ENCODE measurements around the gene ACAP1. TPM values are rescaled to one million over a fixed set of nuclear protein-coding genes. Genes with fewer than 3 reads are reported as not detected.
A peak's percentile ranks its signal among the peaks of the same experiment; 100 is the strongest.

Gene ACAP1
- total and polyA plus RNA-seq, 9 of the 15 experiments (the other 6 are each of a cell fraction or from before 2014, with no cell fraction given), result 0.15 to 8.5 (median 2.4) TPM

DNA sequence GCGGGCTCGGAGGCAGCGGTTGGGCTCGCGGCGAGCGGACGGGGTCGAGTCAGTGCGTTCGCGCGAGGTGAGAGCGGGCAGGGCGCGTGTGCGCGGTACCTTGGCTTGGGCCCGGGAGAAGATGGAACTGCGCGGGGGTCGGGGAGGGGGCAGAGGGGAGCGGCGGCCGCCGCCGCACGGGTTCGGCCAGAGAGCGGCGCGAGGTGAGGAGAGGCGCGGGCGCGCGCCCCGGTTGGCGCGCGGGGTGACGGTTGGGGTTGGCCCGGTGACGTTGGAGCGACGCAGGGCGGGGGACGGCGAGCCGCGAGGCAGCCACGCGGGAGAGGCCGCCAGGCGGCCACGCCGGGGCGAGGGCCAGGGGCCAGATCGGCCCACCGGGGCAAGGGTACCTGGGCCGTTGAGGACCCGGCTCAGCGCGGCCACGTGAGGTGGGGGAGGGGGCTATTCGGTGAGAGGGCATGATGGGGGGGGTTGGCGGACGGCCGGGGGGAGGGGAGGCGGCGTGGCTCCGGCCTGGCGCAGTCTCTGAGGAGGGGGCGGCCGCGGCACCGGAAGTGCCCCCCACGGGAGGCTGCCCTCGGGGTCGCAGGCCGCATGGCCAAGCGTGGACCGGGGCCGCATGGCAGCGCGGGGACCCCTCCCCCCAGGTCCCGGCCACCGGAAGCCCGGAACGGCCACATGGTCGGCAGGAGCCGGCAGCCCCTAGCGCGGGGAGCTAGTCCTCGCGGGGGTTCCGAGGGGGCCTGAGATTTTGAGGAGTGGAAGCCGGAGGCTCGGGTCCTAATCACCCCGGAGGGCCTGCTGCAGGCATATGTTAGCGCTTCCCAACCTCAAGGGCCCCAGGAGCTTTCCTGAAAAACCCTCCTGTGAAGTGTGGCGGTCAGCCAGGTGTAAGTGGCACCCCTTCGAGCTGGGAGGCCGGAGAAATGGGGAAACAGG, 28.4 kb upstream of the ACAP1 start (continued):
- TF ChIP-seq U2AF1 (optimal IDR thresholded peaks at IDR 0.05; ENCODE audit: low read depth, low read length), result peak; percentile 19
- TF ChIP-seq, protein P1, sequence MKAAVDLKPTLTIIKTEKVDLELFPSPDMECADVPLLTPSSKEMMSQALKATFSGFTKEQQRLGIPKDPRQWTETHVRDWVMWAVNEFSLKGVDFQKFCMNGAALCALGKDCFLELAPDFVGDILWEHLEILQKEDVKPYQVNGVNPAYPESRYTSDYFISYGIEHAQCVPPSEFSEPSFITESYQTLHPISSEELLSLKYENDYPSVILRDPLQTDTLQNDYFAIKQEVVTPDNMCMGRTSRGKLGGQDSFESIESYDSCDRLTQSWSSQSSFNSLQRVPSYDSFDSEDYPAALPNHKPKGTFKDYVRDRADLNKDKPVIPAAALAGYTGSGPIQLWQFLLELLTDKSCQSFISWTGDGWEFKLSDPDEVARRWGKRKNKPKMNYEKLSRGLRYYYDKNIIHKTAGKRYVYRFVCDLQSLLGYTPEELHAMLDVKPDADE (conservative IDR thresholded peaks at IDR 0.05; ENCODE audit: control insufficient read depth, low read depth, low read length), result peak; percentile 59
- TF ChIP-seq ZFPM2 (CRISPR knock-in tag; IDR thresholded peaks at IDR 0.05), result no peak
- TF ChIP-seq, protein P2, sequence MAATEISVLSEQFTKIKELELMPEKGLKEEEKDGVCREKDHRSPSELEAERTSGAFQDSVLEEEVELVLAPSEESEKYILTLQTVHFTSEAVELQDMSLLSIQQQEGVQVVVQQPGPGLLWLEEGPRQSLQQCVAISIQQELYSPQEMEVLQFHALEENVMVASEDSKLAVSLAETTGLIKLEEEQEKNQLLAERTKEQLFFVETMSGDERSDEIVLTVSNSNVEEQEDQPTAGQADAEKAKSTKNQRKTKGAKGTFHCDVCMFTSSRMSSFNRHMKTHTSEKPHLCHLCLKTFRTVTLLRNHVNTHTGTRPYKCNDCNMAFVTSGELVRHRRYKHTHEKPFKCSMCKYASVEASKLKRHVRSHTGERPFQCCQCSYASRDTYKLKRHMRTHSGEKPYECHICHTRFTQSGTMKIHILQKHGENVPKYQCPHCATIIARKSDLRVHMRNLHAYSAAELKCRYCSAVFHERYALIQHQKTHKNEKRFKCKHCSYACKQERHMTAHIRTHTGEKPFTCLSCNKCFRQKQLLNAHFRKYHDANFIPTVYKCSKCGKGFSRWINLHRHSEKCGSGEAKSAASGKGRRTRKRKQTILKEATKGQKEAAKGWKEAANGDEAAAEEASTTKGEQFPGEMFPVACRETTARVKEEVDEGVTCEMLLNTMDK (IDR thresholded peaks at IDR 0.05; ENCODE audit: borderline replicate concordance, insufficient read depth, low read depth, low read length, poor library complexity, severe bottlenecking), result no peak
- TF ChIP-seq CHD2 (IDR thresholded peaks at IDR 0.05; ENCODE audit: low read depth, low read length), result 0 out of 2 replicates have a peak, but pooled peaks have one; percentile 13
- TF ChIP-seq, protein P3, sequence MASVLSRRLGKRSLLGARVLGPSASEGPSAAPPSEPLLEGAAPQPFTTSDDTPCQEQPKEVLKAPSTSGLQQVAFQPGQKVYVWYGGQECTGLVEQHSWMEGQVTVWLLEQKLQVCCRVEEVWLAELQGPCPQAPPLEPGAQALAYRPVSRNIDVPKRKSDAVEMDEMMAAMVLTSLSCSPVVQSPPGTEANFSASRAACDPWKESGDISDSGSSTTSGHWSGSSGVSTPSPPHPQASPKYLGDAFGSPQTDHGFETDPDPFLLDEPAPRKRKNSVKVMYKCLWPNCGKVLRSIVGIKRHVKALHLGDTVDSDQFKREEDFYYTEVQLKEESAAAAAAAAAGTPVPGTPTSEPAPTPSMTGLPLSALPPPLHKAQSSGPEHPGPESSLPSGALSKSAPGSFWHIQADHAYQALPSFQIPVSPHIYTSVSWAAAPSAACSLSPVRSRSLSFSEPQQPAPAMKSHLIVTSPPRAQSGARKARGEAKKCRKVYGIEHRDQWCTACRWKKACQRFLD (CRISPR knock-in tag; IDR thresholded peaks at IDR 0.05), result no peak
- peak; percentile 40; the same call in 1 of the 2 replicates for TF ChIP-seq ZFX (CRISPR knock-in tag; IDR thresholded peaks at IDR 0.05)
- TF ChIP-seq, protein P4, sequence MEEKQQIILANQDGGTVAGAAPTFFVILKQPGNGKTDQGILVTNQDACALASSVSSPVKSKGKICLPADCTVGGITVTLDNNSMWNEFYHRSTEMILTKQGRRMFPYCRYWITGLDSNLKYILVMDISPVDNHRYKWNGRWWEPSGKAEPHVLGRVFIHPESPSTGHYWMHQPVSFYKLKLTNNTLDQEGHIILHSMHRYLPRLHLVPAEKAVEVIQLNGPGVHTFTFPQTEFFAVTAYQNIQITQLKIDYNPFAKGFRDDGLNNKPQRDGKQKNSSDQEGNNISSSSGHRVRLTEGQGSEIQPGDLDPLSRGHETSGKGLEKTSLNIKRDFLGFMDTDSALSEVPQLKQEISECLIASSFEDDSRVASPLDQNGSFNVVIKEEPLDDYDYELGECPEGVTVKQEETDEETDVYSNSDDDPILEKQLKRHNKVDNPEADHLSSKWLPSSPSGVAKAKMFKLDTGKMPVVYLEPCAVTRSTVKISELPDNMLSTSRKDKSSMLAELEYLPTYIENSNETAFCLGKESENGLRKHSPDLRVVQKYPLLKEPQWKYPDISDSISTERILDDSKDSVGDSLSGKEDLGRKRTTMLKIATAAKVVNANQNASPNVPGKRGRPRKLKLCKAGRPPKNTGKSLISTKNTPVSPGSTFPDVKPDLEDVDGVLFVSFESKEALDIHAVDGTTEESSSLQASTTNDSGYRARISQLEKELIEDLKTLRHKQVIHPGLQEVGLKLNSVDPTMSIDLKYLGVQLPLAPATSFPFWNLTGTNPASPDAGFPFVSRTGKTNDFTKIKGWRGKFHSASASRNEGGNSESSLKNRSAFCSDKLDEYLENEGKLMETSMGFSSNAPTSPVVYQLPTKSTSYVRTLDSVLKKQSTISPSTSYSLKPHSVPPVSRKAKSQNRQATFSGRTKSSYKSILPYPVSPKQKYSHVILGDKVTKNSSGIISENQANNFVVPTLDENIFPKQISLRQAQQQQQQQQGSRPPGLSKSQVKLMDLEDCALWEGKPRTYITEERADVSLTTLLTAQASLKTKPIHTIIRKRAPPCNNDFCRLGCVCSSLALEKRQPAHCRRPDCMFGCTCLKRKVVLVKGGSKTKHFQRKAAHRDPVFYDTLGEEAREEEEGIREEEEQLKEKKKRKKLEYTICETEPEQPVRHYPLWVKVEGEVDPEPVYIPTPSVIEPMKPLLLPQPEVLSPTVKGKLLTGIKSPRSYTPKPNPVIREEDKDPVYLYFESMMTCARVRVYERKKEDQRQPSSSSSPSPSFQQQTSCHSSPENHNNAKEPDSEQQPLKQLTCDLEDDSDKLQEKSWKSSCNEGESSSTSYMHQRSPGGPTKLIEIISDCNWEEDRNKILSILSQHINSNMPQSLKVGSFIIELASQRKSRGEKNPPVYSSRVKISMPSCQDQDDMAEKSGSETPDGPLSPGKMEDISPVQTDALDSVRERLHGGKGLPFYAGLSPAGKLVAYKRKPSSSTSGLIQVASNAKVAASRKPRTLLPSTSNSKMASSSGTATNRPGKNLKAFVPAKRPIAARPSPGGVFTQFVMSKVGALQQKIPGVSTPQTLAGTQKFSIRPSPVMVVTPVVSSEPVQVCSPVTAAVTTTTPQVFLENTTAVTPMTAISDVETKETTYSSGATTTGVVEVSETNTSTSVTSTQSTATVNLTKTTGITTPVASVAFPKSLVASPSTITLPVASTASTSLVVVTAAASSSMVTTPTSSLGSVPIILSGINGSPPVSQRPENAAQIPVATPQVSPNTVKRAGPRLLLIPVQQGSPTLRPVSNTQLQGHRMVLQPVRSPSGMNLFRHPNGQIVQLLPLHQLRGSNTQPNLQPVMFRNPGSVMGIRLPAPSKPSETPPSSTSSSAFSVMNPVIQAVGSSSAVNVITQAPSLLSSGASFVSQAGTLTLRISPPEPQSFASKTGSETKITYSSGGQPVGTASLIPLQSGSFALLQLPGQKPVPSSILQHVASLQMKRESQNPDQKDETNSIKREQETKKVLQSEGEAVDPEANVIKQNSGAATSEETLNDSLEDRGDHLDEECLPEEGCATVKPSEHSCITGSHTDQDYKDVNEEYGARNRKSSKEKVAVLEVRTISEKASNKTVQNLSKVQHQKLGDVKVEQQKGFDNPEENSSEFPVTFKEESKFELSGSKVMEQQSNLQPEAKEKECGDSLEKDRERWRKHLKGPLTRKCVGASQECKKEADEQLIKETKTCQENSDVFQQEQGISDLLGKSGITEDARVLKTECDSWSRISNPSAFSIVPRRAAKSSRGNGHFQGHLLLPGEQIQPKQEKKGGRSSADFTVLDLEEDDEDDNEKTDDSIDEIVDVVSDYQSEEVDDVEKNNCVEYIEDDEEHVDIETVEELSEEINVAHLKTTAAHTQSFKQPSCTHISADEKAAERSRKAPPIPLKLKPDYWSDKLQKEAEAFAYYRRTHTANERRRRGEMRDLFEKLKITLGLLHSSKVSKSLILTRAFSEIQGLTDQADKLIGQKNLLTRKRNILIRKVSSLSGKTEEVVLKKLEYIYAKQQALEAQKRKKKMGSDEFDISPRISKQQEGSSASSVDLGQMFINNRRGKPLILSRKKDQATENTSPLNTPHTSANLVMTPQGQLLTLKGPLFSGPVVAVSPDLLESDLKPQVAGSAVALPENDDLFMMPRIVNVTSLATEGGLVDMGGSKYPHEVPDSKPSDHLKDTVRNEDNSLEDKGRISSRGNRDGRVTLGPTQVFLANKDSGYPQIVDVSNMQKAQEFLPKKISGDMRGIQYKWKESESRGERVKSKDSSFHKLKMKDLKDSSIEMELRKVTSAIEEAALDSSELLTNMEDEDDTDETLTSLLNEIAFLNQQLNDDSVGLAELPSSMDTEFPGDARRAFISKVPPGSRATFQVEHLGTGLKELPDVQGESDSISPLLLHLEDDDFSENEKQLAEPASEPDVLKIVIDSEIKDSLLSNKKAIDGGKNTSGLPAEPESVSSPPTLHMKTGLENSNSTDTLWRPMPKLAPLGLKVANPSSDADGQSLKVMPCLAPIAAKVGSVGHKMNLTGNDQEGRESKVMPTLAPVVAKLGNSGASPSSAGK (IDR thresholded peaks at IDR 0.05), result 0 out of 2 replicates have a peak, but pooled peaks have one; percentile 16

Measured in K562 (cell line).